Common myeloid progenitor, CD34-positive (primary cell): Measurements from ENCODE around the gene CPNE4.

Experiments used
- CTCF ChIA-PET: fragments of 350-600 bp; sonication (Branson Sonifier 250); formaldehyde crosslinking; loops from one replicate; lab custom pipeline; 2021; ENCODE audit warnings: antibody characterized with exemption; lab: Charles Lee
- POLR2A ChIA-PET: fragments of 350-600 bp; sonication (Branson Sonifier 250); formaldehyde crosslinking; loops from one replicate; lab custom pipeline; 2021; ENCODE audit warnings: antibody characterized with exemption; lab: Charles Lee
- DNase-seq, 3 donors: peaks; one replicate each; pipeline versions ENCODE4 v3.0.0 to v3.0.0-alpha.2; 2013
- H3K27ac ChIP-seq, 2 experiments: 1 replicate in 1 of 2; 2 replicates in 1 of 2; pipeline ENCODE4 v1.7.0; 2013; ENCODE audit warnings: inconsistent platforms in 2 of 2, low read length in 2 of 2, mild to moderate bottlenecking in 2 of 2, low read depth in 1 of 2, moderate library complexity in 1 of 2; ENCODE audit not compliant: severe bottlenecking in 2 of 2, insufficient read depth in 1 of 2, poor library complexity in 1 of 2
- H3K27me3 ChIP-seq, 5 experiments: replicated peaks in 2 of 5; 1 replicate in 3 of 5; 2 replicates in 2 of 5; pipeline versions ENCODE4 v1.6.1 to v1.7.0; 2013; ENCODE audit warnings: low read length in 4 of 5, mild to moderate bottlenecking in 2 of 5, moderate library complexity in 2 of 5, inconsistent platforms in 1 of 5; ENCODE audit not compliant: insufficient read depth in 5 of 5, control insufficient read depth in 4 of 5
- H3K36me3 ChIP-seq, 4 experiments: 1 replicate in 2 of 4; 2 replicates in 2 of 4; pipeline versions ENCODE4 v1.6.1 to v1.7.0; 2013; ENCODE audit warnings: low read length in 3 of 4, control low read depth in 1 of 4, mild to moderate bottlenecking in 1 of 4; ENCODE audit not compliant: control insufficient read depth in 4 of 4, insufficient read depth in 4 of 4
- H3K4me1 ChIP-seq, 4 experiments: 1 replicate in 3 of 4; 2 replicates in 1 of 4; pipeline versions ENCODE4 v1.6.1 to v1.7.1; 2013; ENCODE audit warnings: low read length in 3 of 4, mild to moderate bottlenecking in 3 of 4, control low read depth in 1 of 4, inconsistent platforms in 1 of 4, moderate library complexity in 1 of 4; ENCODE audit not compliant: control insufficient read depth in 4 of 4, insufficient read depth in 4 of 4; ENCODE audit errors: control extremely low read depth in 1 of 4
- H3K4me3 ChIP-seq, 7 experiments: 1 replicate in 4 of 7; 2 replicates in 3 of 7; pipeline versions ENCODE4 v1.5.1 to v1.7.0; 2013; ENCODE audit warnings: mild to moderate bottlenecking in 7 of 7, low read length in 6 of 7, moderate library complexity in 6 of 7, inconsistent platforms in 2 of 7, low read depth in 2 of 7, control low read depth in 1 of 7; ENCODE audit not compliant: insufficient read depth in 4 of 7, control insufficient read depth in 1 of 7; ENCODE audit errors: extremely low read depth in 1 of 7
- H3K9me3 ChIP-seq, 5 experiments: 1 replicate in 4 of 5; 2 replicates in 1 of 5; pipeline versions ENCODE4 v1.6.1 to v1.7.1; 2013; ENCODE audit warnings: low read length in 4 of 5, mild to moderate bottlenecking in 2 of 5, inconsistent platforms in 1 of 5, low read depth in 1 of 5, moderate library complexity in 1 of 5; ENCODE audit not compliant: control insufficient read depth in 4 of 5, insufficient read depth in 2 of 5; ENCODE audit errors: control extremely low read depth in 1 of 5
- WGBS: methylation state at CpG from one replicate; pipeline ENCODE4 v1.1.5; 2013; ENCODE audit not compliant: insufficient coverage; 5-methylcytosine and 5-hydroxymethylcytosine counted together

CPNE4 gene

GRCh38 chr3:131655070-131655690 is 379.6 kb downstream of the CPNE4 start:
- 88% methylated on average over 2 of the region's 7 CpGs for WGBS
- DNase-seq = no peak
- no peaks in the 10 kb centered on the region for H3K27me3 ChIP-seq
- no peaks in the 10 kb centered on the region for H3K36me3 ChIP-seq
- no peaks in the 10 kb centered on the region for H3K4me1 ChIP-seq
- H3K27ac ChIP-seq = no peak overlapping the region
- no peaks in the 10 kb centered on the region for H3K9me3 ChIP-seq
- H3K4me3 ChIP-seq = no peak overlapping the region
- ChIA-PET CTCF (no interaction called here), POLR2A (no interaction called here)

DNA sequence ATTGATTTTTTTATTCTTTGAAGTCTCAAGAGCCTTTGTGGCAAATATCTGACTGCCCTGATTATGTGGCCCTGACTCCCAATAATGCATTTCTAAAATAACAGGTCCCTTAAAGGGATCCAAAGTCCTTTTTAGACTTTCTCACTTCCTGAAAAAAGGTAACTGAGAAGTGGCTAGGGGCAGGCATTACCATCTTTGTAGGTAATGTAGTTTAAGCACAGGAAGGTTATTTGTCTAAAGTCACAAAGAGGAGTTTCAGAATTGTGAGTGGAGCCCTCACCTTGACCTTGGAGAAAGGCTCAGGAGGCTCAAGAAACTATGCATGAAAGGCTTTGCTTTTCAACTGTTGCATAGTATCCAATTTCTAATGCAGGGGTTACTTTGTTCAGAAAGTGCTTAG is 389.2 kb downstream of the CPNE4 start:
- H3K27me3 ChIP-seq = peaks cover 0 to 4% (median 0%) of the 10 kb centered on the region in 5 experiments
- CTCF ChIA-PET = interaction anchor here (1.1 kb wide), 1 partner anchor 54 kb away, joined by 3 read pairs; no protein-coding TSS in a partner anchor
- POLR2A ChIA-PET = no interaction called here
- no peak for DNase-seq
- no peaks in the 10 kb centered on the region for H3K4me1 ChIP-seq
- no peak overlapping the region for H3K4me3 ChIP-seq
- H3K27ac ChIP-seq = no peak overlapping the region
- H3K36me3 ChIP-seq = no peaks in the 10 kb centered on the region
- no peaks in the 10 kb centered on the region for H3K9me3 ChIP-seq

DNA sequence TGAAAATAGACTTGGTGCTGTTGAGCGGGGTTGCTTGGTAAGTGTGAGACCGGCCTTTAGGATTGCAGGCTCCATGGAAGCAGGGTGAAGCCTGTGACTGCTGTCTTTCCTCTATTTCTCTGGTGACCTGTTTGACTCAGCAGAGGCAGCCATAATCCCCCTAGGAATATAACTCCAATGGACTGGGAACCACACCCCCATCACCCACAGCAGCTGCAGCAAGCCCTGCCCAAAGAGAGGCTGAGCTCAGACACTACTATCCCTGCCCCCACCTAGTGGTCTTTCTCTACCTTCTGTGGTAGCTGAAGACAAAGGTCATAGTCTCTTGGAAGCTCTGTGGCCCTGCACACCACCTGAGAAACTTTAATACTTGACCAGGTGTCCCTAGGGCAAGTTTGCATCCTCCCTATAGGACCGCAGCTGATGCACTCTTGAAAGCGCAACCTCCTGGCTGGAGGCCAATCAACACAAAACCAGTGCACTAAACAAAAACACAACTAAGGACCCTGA is 398.5 kb downstream of the CPNE4 start:
- DNase-seq = no peak
- Histone ChIP-seq H3K36me3 (no peaks in the 10 kb centered on the region), H3K4me3 (no peak overlapping the region), H3K4me1 (no peaks in the 10 kb centered on the region), H3K27ac (no peak overlapping the region), H3K27me3 (peaks cover 0 to 3% (median 0%) of the 10 kb centered on the region in 5 experiments), H3K9me3 (no peaks in the 10 kb centered on the region)
- POLR2A ChIA-PET = interaction anchor here (0.6 kb wide), 1 partner anchor 41 kb away, joined by 4 read pairs; no protein-coding TSS in a partner anchor
- CTCF ChIA-PET = no interaction called here
- 100% methylated on average over 2 of the region's 4 CpGs for WGBS

- ChIA-PET POLR2A (no interaction called here), CTCF (no interaction called here)
- Histone ChIP-seq H3K36me3 (no peaks in the 10 kb centered on the region), H3K27me3 (peaks cover 0 to 3% (median 0%) of the 10 kb centered on the region in 5 experiments), H3K9me3 (no peaks in the 10 kb centered on the region), H3K4me1 (peaks cover 0 to 16% (median 1%) of the 10 kb centered on the region in 4 experiments), H3K27ac (no peak overlapping the region), H3K4me3 (no peak overlapping the region)
- no peak for DNase-seq
- 100% methylated on average over 1 of the region's 1 CpG for WGBS
Observed at GRCh38 chr3:131630807-131631206, 404.0 kb downstream of the CPNE4 start.

DNA sequence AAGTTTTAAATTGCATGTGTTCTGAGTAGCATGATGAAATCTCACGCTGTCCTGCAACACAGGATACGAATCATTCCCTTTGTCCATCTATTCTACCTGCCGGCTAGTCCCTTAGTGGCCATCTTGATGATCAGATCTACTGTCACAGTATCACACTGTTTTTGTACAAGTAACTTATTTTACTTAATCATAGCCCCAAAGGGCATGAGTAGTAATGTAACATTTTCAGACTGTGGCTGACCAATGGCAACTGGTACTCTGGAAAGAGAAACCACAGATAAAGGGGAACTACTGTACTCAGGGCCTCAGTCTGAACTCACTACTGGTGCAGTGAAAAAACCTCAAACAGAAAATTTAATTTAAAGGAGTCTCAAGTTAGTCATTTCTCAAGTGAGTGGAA is 404.7 kb downstream of the CPNE4 start:
- ChIA-PET POLR2A (no interaction called here), CTCF (no interaction called here)
- Histone ChIP-seq H3K36me3 (no peaks in the 10 kb centered on the region), H3K27ac (no peak overlapping the region), H3K27me3 (peaks cover 0 to 3% (median 0%) of the 10 kb centered on the region in 5 experiments), H3K4me3 (no peak overlapping the region), H3K9me3 (no peaks in the 10 kb centered on the region), H3K4me1 (peaks cover 0 to 16% (median 1%) of the 10 kb centered on the region in 4 experiments)
- peak; percentile 14 to 86 (median 85) for DNase-seq
- no CpG with 5 or more reads among the region's 3 CpGs for WGBS

DNA sequence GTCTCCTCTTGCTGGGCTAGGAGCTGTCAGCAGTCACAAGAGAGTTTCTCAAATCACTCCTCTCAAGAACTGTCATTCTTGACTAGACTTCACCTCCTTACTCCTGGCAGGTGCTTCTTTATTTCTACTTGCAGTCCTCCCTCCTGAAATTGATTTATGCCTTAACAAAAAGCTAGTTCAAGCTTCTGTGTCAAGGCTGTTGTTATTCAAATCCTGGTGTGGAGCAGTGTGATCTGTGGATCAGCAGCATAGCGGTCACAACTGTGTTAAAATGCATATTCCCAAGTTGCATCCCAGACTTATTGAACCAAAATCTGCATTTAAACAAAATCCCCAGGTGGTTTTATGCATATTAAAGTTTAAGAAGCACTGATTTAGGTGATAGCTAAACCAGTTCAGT is 411.4 kb downstream of the CPNE4 start:
- Histone ChIP-seq H3K9me3 (no peaks in the 10 kb centered on the region), H3K4me3 (no peak overlapping the region), H3K36me3 (no peaks in the 10 kb centered on the region), H3K27me3 (peaks cover 0 to 2% (median 0%) of the 10 kb centered on the region in 5 experiments), H3K4me1 (no peaks in the 10 kb centered on the region), H3K27ac (no peak overlapping the region)
- DNase-seq = no peak
- ChIA-PET CTCF (no interaction called here), POLR2A (no interaction called here)
- 100% methylated on average over 1 of the region's 1 CpG for WGBS

DNA sequence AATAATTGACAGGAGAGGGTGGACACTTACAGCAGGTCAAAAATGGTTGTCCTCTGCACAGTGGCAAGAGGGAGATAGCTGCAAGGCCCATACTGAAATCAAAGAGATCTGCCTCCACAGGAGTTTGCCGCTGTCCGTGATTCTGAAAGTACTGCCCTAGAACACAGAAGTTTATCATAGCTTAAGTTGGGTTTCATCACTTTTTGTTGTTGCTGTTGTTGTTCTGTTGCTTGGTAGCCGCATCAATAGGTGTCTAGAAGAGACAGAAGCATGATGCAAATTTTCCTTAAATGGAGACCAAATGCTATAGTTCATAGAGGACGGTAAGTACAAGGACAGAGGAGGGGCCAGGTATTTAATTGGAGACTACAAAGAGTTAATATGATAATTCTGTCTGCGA is 412.1 kb downstream of the CPNE4 start:
- no peaks in the 10 kb centered on the region for H3K9me3 ChIP-seq

More for the DNA sequence above, 412.1 kb downstream of the CPNE4 start:
- peaks cover 0 to 2% (median 0%) of the 10 kb centered on the region in 5 experiments for H3K27me3 ChIP-seq
- POLR2A ChIA-PET = no interaction called here
- DNase-seq = no peak
- no peak overlapping the region for H3K4me3 ChIP-seq
- CTCF ChIA-PET = interaction anchor here (0.6 kb wide), 1 partner anchor 124 kb away, joined by 4 read pairs; no protein-coding TSS in a partner anchor
- no peaks in the 10 kb centered on the region for H3K36me3 ChIP-seq
- H3K4me1 ChIP-seq = no peaks in the 10 kb centered on the region
- WGBS = 96% methylated on average over 4 of the region's 5 CpGs
- H3K27ac ChIP-seq = no peak overlapping the region
